Naive thymus-derived CD8-positive, alpha-beta T cell (primary cell): ENCODE measurements around the gene OR2V2. TPM values are rescaled to one million over a fixed set of nuclear protein-coding genes. Genes with fewer than 3 reads are reported as not detected.

ENCODE experiments used
- ATAC-seq, 2 donors: fragments of 150-1000 bp; cut with Tn5 transposase in 1 of 2; sonication (Bioruptor Pico), chemical (Tn5 transposase) in 1 of 2; 1 replicate in 1 of 2; 2 replicates in 1 of 2; pipeline ENCODE4 v1.10.0; 2021; ENCODE audit warnings: mild to moderate bottlenecking in 2 of 2, moderate library complexity in 2 of 2
- POLR2A ChIA-PET: fragments of 350-600 bp; sonication (Branson Sonifier 250); formaldehyde crosslinking; loops from one replicate; lab custom pipeline; 2021; ENCODE audit warnings: antibody characterized with exemption; lab: Charles Lee
- DNase-seq, 10 donors: peaks; one replicate each; pipeline versions ENCODE4 v3.0.0 to v3.0.0-alpha.2; 2020 to 2022
- H3K27ac Mint-ChIP-seq, 10 donors: one replicate each; pipeline ENCODE4 v1.8.0; 2020 to 2022; ENCODE audit warnings: mild to moderate bottlenecking in 10 of 10, mixed read lengths in 10 of 10, moderate library complexity in 4 of 10, inconsistent platforms in 1 of 10
- H3K27me3 Mint-ChIP-seq, 5 donors: one replicate each; pipeline ENCODE4 v1.8.0; 2021 to 2022; ENCODE audit warnings: mixed read lengths in 5 of 5
- H3K36me3 Mint-ChIP-seq, 3 donors: one replicate each; pipeline ENCODE4 v1.8.0; 2020 to 2022; ENCODE audit warnings: mixed read lengths in 3 of 3, mild to moderate bottlenecking in 2 of 3, inconsistent platforms in 1 of 3
- H3K4me1 Mint-ChIP-seq, 4 donors: one replicate each; pipeline ENCODE4 v1.8.0; 2021 to 2022; ENCODE audit warnings: mixed read lengths in 4 of 4
- H3K4me3 Mint-ChIP-seq, 10 donors: one replicate each; pipeline ENCODE4 v1.8.0; 2020 to 2022; ENCODE audit warnings: mild to moderate bottlenecking in 10 of 10, mixed read lengths in 10 of 10, moderate library complexity in 6 of 10, inconsistent platforms in 1 of 10
- H3K9me3 Mint-ChIP-seq, 9 donors: one replicate each; pipeline ENCODE4 v1.8.0; 2020 to 2022; ENCODE audit warnings: mixed read lengths in 9 of 9, mild to moderate bottlenecking in 3 of 9, inconsistent platforms in 1 of 9, moderate library complexity in 1 of 9
- polyA plus RNA-seq, 3 donors: library from polyadenylated mRNA; unstranded; fragments of 300-500 nt; fragmentation: Illumina TruSeq; gene quantifications; one replicate each; pipeline ENCODE4 v1.2.3, GENCODE V29; 2021
- total RNA-seq, 8 experiments: library from RNA in 2 of 8; stranded (reverse) in 2 of 8; gene quantifications; one replicate each; pipeline ENCODE4 v1.2.3 and lab custom pipeline; 2021 to 2026

The OR2V2 gene
- total and polyA plus RNA-seq, 5 experiments from 2014 or later, result not detected

GRCh38 chr5:181133610-181134231, 13.7 kb upstream of the OR2V2 start:
- no peak for ATAC-seq
- no peak overlapping the region for H3K4me3 Mint-ChIP-seq
- POLR2A ChIA-PET, result no interaction called here

GRCh38 chr5:181134259-181134658, 13.1 kb upstream of the OR2V2 start:
- Mint-ChIP-seq H3K27ac (no peak overlapping the region), H3K27me3 (peaks cover 25 to 55% (median 37%) of the 10 kb centered on the region in 5 donors), H3K9me3 (peaks cover 5 to 46% (median 26%) of the 10 kb centered on the region in 9 donors), H3K4me1 (no peaks in the 10 kb centered on the region), H3K36me3 (peaks cover 0 to 19% (median 4%) of the 10 kb centered on the region in 3 donors), H3K4me3 (no peak overlapping the region)
- no peak for ATAC-seq
- POLR2A ChIA-PET, result no interaction called here
- DNase-seq, result no peak

More at GRCh38 chr5:181133610-181134231, 13.7 kb upstream of the OR2V2 start:
- Mint-ChIP-seq H3K27ac (no peak overlapping the region), H3K9me3 (peaks cover 5 to 40% (median 23%) of the 10 kb centered on the region in 9 donors), H3K36me3 (peaks cover 0 to 18% (median 4%) of the 10 kb centered on the region in 3 donors), H3K4me1 (no peaks in the 10 kb centered on the region), H3K27me3 (peaks cover 29 to 60% (median 39%) of the 10 kb centered on the region in 5 donors)
- DNase-seq, result no peak

- Mint-ChIP-seq H3K27me3 (peaks cover 25 to 52% (median 29%) of the 10 kb centered on the region in 5 donors), H3K4me1 (no peaks in the 10 kb centered on the region), H3K9me3 (peaks cover 9 to 62% (median 36%) of the 10 kb centered on the region in 9 donors), H3K4me3 (no peak overlapping the region), H3K27ac (no peak overlapping the region), H3K36me3 (peaks cover 0 to 24% (median 4%) of the 10 kb centered on the region in 3 donors)
- POLR2A ChIA-PET, result no interaction called here
- ATAC-seq (no peak), DNase-seq (no peak)
These were observed 10.9 kb upstream of the OR2V2 start for GRCh38 chr5:181136361-181136955.

- H3K27me3 Mint-ChIP-seq, result peaks cover 21 to 52% (median 31%) of the 10 kb centered on the region in 5 donors
- POLR2A ChIA-PET, result no interaction called here
- no peak overlapping the region for H3K27ac Mint-ChIP-seq
- no peak overlapping the region for H3K4me3 Mint-ChIP-seq
- peaks cover 0 to 24% (median 4%) of the 10 kb centered on the region in 3 donors for H3K36me3 Mint-ChIP-seq
- DNase-seq (no peak), ATAC-seq (no peak)
- H3K4me1 Mint-ChIP-seq, result no peaks in the 10 kb centered on the region
- H3K9me3 Mint-ChIP-seq, result peaks cover 9 to 62% (median 36%) of the 10 kb centered on the region in 9 donors
These were observed 9.1 kb upstream of the OR2V2 start for GRCh38 chr5:181138258-181138657.

- Mint-ChIP-seq H3K4me3 (no peak overlapping the region), H3K9me3 (peaks cover 7 to 58% (median 28%) of the 10 kb centered on the region in 9 donors), H3K27me3 (peaks cover 24 to 41% (median 32%) of the 10 kb centered on the region in 5 donors), H3K4me1 (no peaks in the 10 kb centered on the region), H3K36me3 (peaks cover 0 to 23% (median 4%) of the 10 kb centered on the region in 3 donors), H3K27ac (peak overlapping the region in 2 of 10 donors; percentile 12 to 41)
- no peak for ATAC-seq
- no peak for DNase-seq
- POLR2A ChIA-PET, result no interaction called here
These were observed 6.6 kb upstream of the OR2V2 start for GRCh38 chr5:181140766-181141165.

- DNase-seq, result no peak
These were observed 5.3 kb upstream of the OR2V2 start for GRCh38 chr5:181142054-181142453.

GRCh38 chr5:181145133-181145532, 2.3 kb upstream of the OR2V2 start:
- DNase-seq (no peak), ATAC-seq (no peak)
- Mint-ChIP-seq H3K4me1 (no peaks in the 10 kb centered on the region), H3K36me3 (peaks cover 0 to 8% (median 0%) of the 10 kb centered on the region in 3 donors), H3K27ac (no peak overlapping the region), H3K27me3 (peaks cover 45 to 79% (median 58%) of the 10 kb centered on the region in 5 donors), H3K4me3 (no peak overlapping the region), H3K9me3 (peaks cover 0 to 18% (median 5%) of the 10 kb centered on the region in 9 donors)
- POLR2A ChIA-PET, result no interaction called here

More at GRCh38 chr5:181142054-181142453, 5.3 kb upstream of the OR2V2 start:
- no peak for ATAC-seq
- peaks cover 29 to 48% (median 36%) of the 10 kb centered on the region in 5 donors for H3K27me3 Mint-ChIP-seq
- no peaks in the 10 kb centered on the region for H3K4me1 Mint-ChIP-seq
- H3K9me3 Mint-ChIP-seq, result peaks cover 7 to 48% (median 26%) of the 10 kb centered on the region in 9 donors
- H3K4me3 Mint-ChIP-seq, result no peak overlapping the region
- no peak overlapping the region for H3K27ac Mint-ChIP-seq
- H3K36me3 Mint-ChIP-seq, result peaks cover 0 to 23% (median 4%) of the 10 kb centered on the region in 3 donors
- POLR2A ChIA-PET, result no interaction called here

- no peak for ATAC-seq
- peaks cover 24 to 52% (median 40%) of the 10 kb centered on the region in 5 donors for H3K27me3 Mint-ChIP-seq
- peaks cover 0 to 5% (median 0%) of the 10 kb centered on the region in 3 donors for H3K36me3 Mint-ChIP-seq
- POLR2A ChIA-PET, result no interaction called here
- H3K9me3 Mint-ChIP-seq, result peaks cover 0 to 10% (median 0%) of the 10 kb centered on the region in 9 donors
- H3K4me3 Mint-ChIP-seq, result no peak overlapping the region
- no peak for DNase-seq
- H3K4me1 Mint-ChIP-seq, result peaks cover 0 to 4% (median 1%) of the 10 kb centered on the region in 4 donors
- H3K27ac Mint-ChIP-seq, result no peak overlapping the region
These were observed 2.0 kb downstream of the OR2V2 start for GRCh38 chr5:181149355-181149754.

- H3K9me3 Mint-ChIP-seq, result peaks cover 0 to 7% (median 0%) of the 10 kb centered on the region in 9 donors
- H3K27me3 Mint-ChIP-seq, result peaks cover 21 to 52% (median 41%) of the 10 kb centered on the region in 5 donors
- H3K4me3 Mint-ChIP-seq, result no peak overlapping the region
- H3K4me1 Mint-ChIP-seq, result peaks cover 0 to 6% (median 2%) of the 10 kb centered on the region in 4 donors
- peaks cover 0 to 2% (median 0%) of the 10 kb centered on the region in 3 donors for H3K36me3 Mint-ChIP-seq
- no peak for DNase-seq
- peak overlapping the region in 1 of 10 donors; percentile 63 for H3K27ac Mint-ChIP-seq
- POLR2A ChIA-PET, result no interaction called here
- ATAC-seq, result no peak
These were observed 2.7 kb downstream of the OR2V2 start for GRCh38 chr5:181149806-181150733.

- POLR2A ChIA-PET, result no interaction called here
These were observed 3.8 kb downstream of the OR2V2 start for GRCh38 chr5:181151146-181151545.

GRCh38 chr5:181152406-181152805, 5.0 kb downstream of the OR2V2 start:
- H3K9me3 Mint-ChIP-seq, result no peaks in the 10 kb centered on the region
- ATAC-seq (no peak), DNase-seq (no peak)
- H3K27me3 Mint-ChIP-seq, result peaks cover 16 to 40% (median 33%) of the 10 kb centered on the region in 5 donors
- H3K36me3 Mint-ChIP-seq, result no peaks in the 10 kb centered on the region
- POLR2A ChIA-PET, result no interaction called here
- no peak overlapping the region for H3K4me3 Mint-ChIP-seq
- H3K4me1 Mint-ChIP-seq, result peaks cover 0 to 6% (median 3%) of the 10 kb centered on the region in 4 donors
- H3K27ac Mint-ChIP-seq, result peak overlapping the region in 1 of 10 donors; percentile 73

More at GRCh38 chr5:181151146-181151545, 3.8 kb downstream of the OR2V2 start:
- Mint-ChIP-seq H3K36me3 (no peaks in the 10 kb centered on the region), H3K4me3 (no peak overlapping the region), H3K27me3 (peaks cover 20 to 52% (median 42%) of the 10 kb centered on the region in 5 donors), H3K9me3 (no peaks in the 10 kb centered on the region), H3K27ac (no peak overlapping the region), H3K4me1 (peaks cover 0 to 6% (median 3%) of the 10 kb centered on the region in 4 donors)
- no peak for ATAC-seq
- DNase-seq, result no peak

GRCh38 chr5:181153814-181154213, 6.4 kb downstream of the OR2V2 start:
- ATAC-seq (peak in 1 of 2 donors; percentile 39), DNase-seq (no peak)
- peaks cover 0 to 6% (median 3%) of the 10 kb centered on the region in 4 donors for H3K4me1 Mint-ChIP-seq

More at GRCh38 chr5:181153814-181154213, 6.4 kb downstream of the OR2V2 start:
- H3K27ac Mint-ChIP-seq, result peak overlapping the region in 1 of 10 donors; percentile 81
- H3K9me3 Mint-ChIP-seq, result no peaks in the 10 kb centered on the region
- POLR2A ChIA-PET, result no interaction called here
- H3K27me3 Mint-ChIP-seq, result peaks cover 7 to 27% (median 24%) of the 10 kb centered on the region in 5 donors
- H3K36me3 Mint-ChIP-seq, result no peaks in the 10 kb centered on the region
- no peak overlapping the region for H3K4me3 Mint-ChIP-seq
